ENCODE measurements around the gene NMRAL1. TPM values are rescaled to one million over a fixed set of nuclear protein-coding genes. Genes with fewer than 3 reads are reported as not detected.

Gene NMRAL1
- total RNA-seq, 1 donor from 2014 or later = 21.9 TPM

- no peak for DNase-seq
- Histone ChIP-seq H3K4me3 (no peak overlapping the region), H3K27me3 (ENCODE audit: low read depth) (no peaks in the 10 kb centered on the region), H3K4me1 (peaks cover 46% of the 10 kb centered on the region), H3K36me3 (peaks cover 17% of the 10 kb centered on the region), H3K27ac (replicated peaks) (no peak overlapping the region), H3K9me3 (replicated peaks) (no peaks in the 10 kb centered on the region)
- TF ChIP-seq, protein P1, sequence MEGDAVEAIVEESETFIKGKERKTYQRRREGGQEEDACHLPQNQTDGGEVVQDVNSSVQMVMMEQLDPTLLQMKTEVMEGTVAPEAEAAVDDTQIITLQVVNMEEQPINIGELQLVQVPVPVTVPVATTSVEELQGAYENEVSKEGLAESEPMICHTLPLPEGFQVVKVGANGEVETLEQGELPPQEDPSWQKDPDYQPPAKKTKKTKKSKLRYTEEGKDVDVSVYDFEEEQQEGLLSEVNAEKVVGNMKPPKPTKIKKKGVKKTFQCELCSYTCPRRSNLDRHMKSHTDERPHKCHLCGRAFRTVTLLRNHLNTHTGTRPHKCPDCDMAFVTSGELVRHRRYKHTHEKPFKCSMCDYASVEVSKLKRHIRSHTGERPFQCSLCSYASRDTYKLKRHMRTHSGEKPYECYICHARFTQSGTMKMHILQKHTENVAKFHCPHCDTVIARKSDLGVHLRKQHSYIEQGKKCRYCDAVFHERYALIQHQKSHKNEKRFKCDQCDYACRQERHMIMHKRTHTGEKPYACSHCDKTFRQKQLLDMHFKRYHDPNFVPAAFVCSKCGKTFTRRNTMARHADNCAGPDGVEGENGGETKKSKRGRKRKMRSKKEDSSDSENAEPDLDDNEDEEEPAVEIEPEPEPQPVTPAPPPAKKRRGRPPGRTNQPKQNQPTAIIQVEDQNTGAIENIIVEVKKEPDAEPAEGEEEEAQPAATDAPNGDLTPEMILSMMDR (IDR thresholded peaks at IDR 0.05; ENCODE audit: borderline replicate concordance) = no peak
- intact Hi-C loops (cut with micrococcal nuclease) = no loop called here
These were observed 1.5 kb downstream of the NMRAL1 start for GRCh38 chr16:4472880-4473279.

DNA sequence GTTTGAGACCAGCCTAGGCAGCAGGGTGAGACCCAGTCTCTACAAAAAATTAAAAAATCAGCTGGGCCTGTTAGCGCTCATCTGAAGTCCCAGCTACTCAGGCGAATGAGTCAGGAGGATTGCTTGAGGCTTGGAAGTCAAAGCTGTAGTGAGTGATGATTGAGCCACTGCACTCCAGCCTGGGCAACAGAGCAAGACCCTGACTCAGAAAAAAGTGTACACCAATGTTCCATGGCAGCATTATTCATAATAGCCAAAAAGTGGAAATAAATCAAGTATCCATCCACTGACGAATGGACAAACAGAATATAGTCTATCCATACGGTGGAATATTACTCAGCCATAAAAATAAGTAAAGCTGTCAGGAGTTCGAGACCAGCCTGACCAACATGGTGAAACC, 2.6 kb downstream of the NMRAL1 start:
- Histone ChIP-seq H3K36me3 (peaks cover 24% of the 10 kb centered on the region), H3K27ac (replicated peaks) (no peak overlapping the region), H3K4me1 (peaks cover 37% of the 10 kb centered on the region), H3K4me3 (no peak overlapping the region), H3K9me3 (replicated peaks) (no peaks in the 10 kb centered on the region), H3K27me3 (ENCODE audit: low read depth) (no peaks in the 10 kb centered on the region)
- intact Hi-C loops (cut with micrococcal nuclease) = no loop called here
- TF ChIP-seq, protein P1 (IDR thresholded peaks at IDR 0.05; ENCODE audit: borderline replicate concordance) = no peak
- no peak for DNase-seq

DNA sequence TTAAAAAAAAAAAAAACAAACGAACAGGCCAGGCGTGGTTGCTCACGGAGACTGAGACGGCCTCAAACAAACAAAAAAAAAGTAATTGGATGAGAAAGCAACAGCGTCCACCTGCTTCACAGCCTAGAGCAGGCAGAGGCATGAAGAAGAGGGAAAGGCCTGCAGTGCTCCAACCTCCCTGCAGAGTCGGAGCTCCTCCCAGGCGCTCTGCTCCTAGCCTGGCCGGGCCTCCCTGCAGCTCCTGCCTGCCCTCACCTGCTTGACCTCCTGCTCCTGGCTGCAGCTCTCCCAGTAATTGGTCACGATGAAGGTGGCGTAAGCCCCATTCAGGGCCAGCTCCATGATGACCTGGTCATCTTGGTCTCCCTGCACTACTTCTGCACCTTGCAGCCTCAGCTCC, 5.5 kb downstream of the NMRAL1 start:
- Histone ChIP-seq H3K27me3 (ENCODE audit: low read depth) (no peaks in the 10 kb centered on the region), H3K36me3 (peaks cover 28% of the 10 kb centered on the region), H3K4me3 (no peak overlapping the region), H3K4me1 (peaks cover 29% of the 10 kb centered on the region), H3K9me3 (replicated peaks) (no peaks in the 10 kb centered on the region), H3K27ac (replicated peaks) (no peak overlapping the region)
- intact Hi-C loops (cut with micrococcal nuclease) = no loop called here
- no peak for DNase-seq
- TF ChIP-seq, protein P1 (IDR thresholded peaks at IDR 0.05; ENCODE audit: borderline replicate concordance) = no peak

DNA sequence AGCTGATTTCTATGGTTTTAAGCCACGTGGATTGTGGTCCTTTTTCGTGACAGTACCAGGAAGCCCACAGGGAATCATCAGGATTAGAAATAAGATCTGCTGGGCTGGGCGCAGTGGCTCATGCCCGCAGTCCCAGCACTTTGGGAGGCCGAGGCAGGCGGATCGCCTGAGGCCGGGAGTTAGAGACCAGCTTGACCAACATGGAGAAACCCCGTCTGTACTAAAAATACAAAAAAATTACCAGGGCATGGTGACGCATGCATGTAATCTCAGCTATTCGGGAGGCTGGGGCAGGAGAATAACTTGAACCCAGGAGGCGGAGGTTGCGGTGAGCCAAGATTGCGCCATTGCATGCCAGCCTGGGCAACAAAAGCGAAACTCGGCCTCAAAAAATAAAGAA, 6.5 kb downstream of the NMRAL1 start:
- Histone ChIP-seq H3K4me1 (peaks cover 25% of the 10 kb centered on the region), H3K4me3 (no peak overlapping the region), H3K27ac (replicated peaks) (no peak overlapping the region), H3K27me3 (ENCODE audit: low read depth) (no peaks in the 10 kb centered on the region), H3K36me3 (peaks cover 28% of the 10 kb centered on the region), H3K9me3 (replicated peaks) (no peaks in the 10 kb centered on the region)
- intact Hi-C loops (cut with micrococcal nuclease) = no loop called here
- TF ChIP-seq, protein P1 (IDR thresholded peaks at IDR 0.05; ENCODE audit: borderline replicate concordance) = no peak
- no peak for DNase-seq

DNA sequence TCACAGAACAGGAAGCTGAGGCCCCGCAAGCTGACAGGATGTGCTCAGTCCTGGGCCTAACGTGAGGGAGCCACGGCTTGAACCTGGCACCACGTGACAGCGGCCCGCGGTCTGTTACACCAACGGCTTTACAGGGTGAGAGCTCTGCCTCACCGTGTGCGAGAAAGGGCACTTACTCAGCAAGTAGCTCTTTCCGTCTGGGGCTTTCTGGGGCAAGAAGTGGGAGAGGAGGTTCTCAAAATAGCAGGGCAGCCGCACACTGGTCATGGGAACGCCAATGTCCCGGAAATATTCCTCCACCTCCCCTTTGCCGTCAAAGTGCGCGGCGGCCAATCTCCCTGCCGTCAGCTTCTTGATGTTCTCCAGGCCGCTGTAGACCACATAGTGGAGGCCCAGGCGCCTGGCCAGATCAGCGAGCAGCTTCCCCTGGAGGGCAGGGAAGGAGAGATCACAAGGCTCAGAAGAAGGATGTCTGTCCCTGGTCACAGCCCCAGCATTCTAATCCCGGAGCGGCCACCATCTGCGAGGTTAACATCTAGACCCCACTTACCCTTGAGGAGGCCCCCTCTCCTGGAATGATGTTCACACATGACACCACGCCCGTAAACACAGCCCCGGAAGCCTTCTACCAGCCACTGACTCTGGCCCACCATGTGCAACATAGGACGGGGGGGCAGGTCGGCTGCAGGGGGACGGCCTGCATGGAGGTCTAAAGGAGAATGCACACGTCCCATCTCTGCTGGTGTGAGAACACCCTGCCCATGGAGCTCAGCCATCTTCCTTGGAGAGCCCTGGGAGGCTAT, 8.2 kb downstream of the NMRAL1 start:
- Histone ChIP-seq H3K4me1 (peaks cover 25% of the 10 kb centered on the region), H3K36me3 (peaks cover 30% of the 10 kb centered on the region), H3K27ac (replicated peaks) (peak overlapping the region; percentile 89), H3K27me3 (ENCODE audit: low read depth) (no peaks in the 10 kb centered on the region), H3K4me3 (peak overlapping the region; percentile 38), H3K9me3 (replicated peaks) (no peaks in the 10 kb centered on the region)
- intact Hi-C loops (cut with micrococcal nuclease) = no loop called here
- DNase-seq = peak; percentile 78
- TF ChIP-seq, protein P1 (IDR thresholded peaks at IDR 0.05; ENCODE audit: borderline replicate concordance) = no peak

Data from left ventricle myocardium inferior (tissue), 1 donor.